Heart right ventricle (tissue), 16 donors: ENCODE data around the gene ARHGEF3. TPM values are rescaled to one million over a fixed set of nuclear protein-coding genes. Genes with fewer than 3 reads are reported as not detected.

Experiments used
- ATAC-seq, 8 donors: fragments of 200-7000 bp; cut with Tn5 transposase; one replicate each; pipeline ENCODE4 v1.9.1; 2020; ENCODE audit warnings: mild to moderate bottlenecking in 8 of 8, moderate library complexity in 8 of 8, moderate number of reproducible peaks in 1 of 8
- DNase-seq, 2 donors: peaks; one replicate each; pipeline ENCODE4 v3.0.0-alpha.2; 2020
- H3K27ac ChIP-seq, 10 donors: fragments of 200-600 bp; sonication (generic) in 2 of 10; one replicate each; pipeline versions ENCODE4 v1.5.0 to v1.8.0; 2020 to 2022; ENCODE audit warnings: mild to moderate bottlenecking in 3 of 10
- H3K27me3 ChIP-seq, 7 donors: fragments of 200-600 bp; one replicate each; pipeline ENCODE4 v1.8.0; 2021 to 2022; ENCODE audit warnings: mild to moderate bottlenecking in 2 of 7
- H3K36me3 ChIP-seq, 9 donors: fragments of 200-600 bp; sonication (generic) in 1 of 9; one replicate each; pipeline versions ENCODE4 v1.5.0 to v1.8.0; 2020 to 2022; ENCODE audit warnings: mild to moderate bottlenecking in 2 of 9
- H3K4me1 ChIP-seq, 9 donors: fragments of 200-600 bp; sonication (generic) in 1 of 9; one replicate each; pipeline versions ENCODE4 v1.5.0 to v1.8.0; 2020 to 2022; ENCODE audit warnings: mild to moderate bottlenecking in 4 of 9
- H3K4me3 ChIP-seq, 10 donors: fragments of 200-600 bp; sonication (generic) in 2 of 10; one replicate each; pipeline versions ENCODE4 v1.5.0 to v1.8.0; 2020 to 2022; ENCODE audit warnings: mild to moderate bottlenecking in 7 of 10, moderate library complexity in 2 of 10
- H3K9me3 ChIP-seq, 11 donors: fragments of 200-600 bp in 10 of 11; sonication (generic) in 2 of 11; one replicate each; pipeline versions ENCODE4 v1.5.0 to v1.8.0; 2013 to 2022; ENCODE audit warnings: mild to moderate bottlenecking in 2 of 11, control low read depth in 1 of 11, moderate library complexity in 1 of 11
- WGBS, 2 donors: extraction: QIAGEN DNeasy Blood & Tissue Kit; methylation state at CpG; one replicate each; pipeline ENCODE4 v1.1.7; 2013; ENCODE audit warnings: inconsistent platforms in 1 of 2; 5-methylcytosine and 5-hydroxymethylcytosine counted together
- intact Hi-C, 10 donors: fragments of 100-400 bp; cut with DNase I; formaldehyde crosslinking; loops; one replicate each; pipeline versions ENCODE4 v1.11.1 to v1.14.2; 2022
- polyA plus RNA-seq, 2 donors: library from polyadenylated mRNA; stranded (reverse); fragments of 200-250 nt; gene quantifications; one replicate each; pipeline ENCODE4 v1.2.3, GENCODE V29; 2013
- total RNA-seq, 10 donors: library from RNA; stranded (reverse); fragmentation: NEBNext Ultra II Directional in 3 of 10; extraction: Animal tissue kit (Norgen Biotek cat#: 25700) in 3 of 10; gene quantifications; one replicate each; pipeline versions ENCODE4 v1.2.1 to v1.2.4, GENCODE V29; 2021 to 2023
- TF ChIP-seq, protein P1 (sequence below), 9 donors: fragments of 200-600 bp; sonication (generic) in 2 of 9; IDR thresholded peaks; one replicate each; pipeline versions ENCODE4 v1.5.0 to v1.8.0; 2021 to 2022; ENCODE audit warnings: antibody characterized with exemption in 9 of 9, mild to moderate bottlenecking in 5 of 9, moderate library complexity in 1 of 9
- donor health status: Arrhythmogenic right ventricular cardiomyopathy.
- donor health status: ischemic (EF 13 %, LVEDD 7.1; RV severe dilation, severe dysfunction).
- donor health status: healthy with polysubstance abuse.
- donor health status: DM: no; HTN: yes; CAD: no.
- donor health status: DM: no; HTN: no; CAD: no.
- donor health status: ischemic (EF 25% LVEDD 6.9; RV normal size, moderate dysfunction).
- donor health status: ischemic (EF 25% LVEDD 5.7; RV mildly dilated, moderate dysfunction).
- donor health status: healthy.
- donor health status: DM: yes; HTN: yes; CAD: no.
- donor health status: Ischemic cardiomyopathy.
- donor health status: ischemic (EF 35%, LVEDD 5.7; RV mildly dilated, moderate dysfunction).
- donor health status: nonischemic (EF 11% LVEDD 7.7; RV severe dilation, severe dysfunction).
- donor health status: DM: yes; HTN: yes; CAD: no.
- donor health status: PGD.
- donor health status: ischemic (EF 29% LVEDD 5.4; RV normal size, mild dysfunction).
- donor health status: nonischemic (EF 23%, LVEDD 6.1; RV moderate dilation, normal function).

The ARHGEF3 gene
- total and polyA plus RNA-seq, 12 donors: 6.6 to 26.1 (median 17.0) TPM

DNA sequence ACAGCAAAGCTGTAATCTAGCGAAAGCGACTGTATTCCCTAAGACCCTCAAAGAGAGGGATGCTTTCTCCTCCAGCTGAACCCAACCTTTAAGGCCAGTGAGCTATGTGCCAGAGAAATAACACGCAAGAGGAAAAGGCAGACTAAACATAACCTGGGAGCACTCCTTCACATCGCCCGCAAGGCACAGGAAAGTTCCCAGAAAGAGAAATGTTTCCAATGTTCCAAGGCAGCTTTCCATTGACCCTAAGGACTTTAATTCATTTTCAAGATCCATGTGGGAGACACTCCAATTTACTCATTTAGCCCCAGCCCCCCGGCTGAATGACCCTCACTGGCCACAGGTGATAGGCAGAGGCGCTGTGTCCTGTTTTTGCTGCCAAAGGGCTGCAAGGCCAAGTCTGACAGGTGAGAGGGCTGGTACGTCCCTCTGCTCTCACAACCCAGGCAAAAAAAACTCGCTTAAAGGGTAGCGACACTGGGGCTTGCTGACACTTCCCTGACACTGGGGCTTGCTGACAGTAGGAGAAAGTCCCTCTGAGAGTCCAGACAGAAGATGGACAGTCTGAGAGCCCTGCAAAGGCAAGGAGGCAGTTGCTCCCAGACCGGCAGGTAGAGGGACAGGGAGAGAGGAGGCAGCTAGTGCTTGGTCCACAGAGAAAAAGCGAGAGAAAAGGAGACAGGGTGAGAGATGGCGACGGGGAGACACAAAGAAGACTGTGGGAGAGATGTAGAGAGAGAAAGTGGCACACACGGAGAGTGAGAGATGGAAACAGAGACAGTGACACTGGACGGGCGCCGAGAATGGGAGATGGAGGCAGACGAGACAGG lies 702 bp downstream of the ARHGEF3 start:
- Histone ChIP-seq H3K36me3 (no peaks in the 10 kb centered on the region), H3K4me3 (peak overlapping the region; percentile 71 to 94 (median 86)), H3K27ac (peak overlapping the region in 9 of 10 donors; percentile 36 to 84 (median 79)), H3K4me1 (peaks cover 0 to 60% (median 50%) of the 10 kb centered on the region in 9 donors), H3K9me3 (no peaks in the 10 kb centered on the region), H3K27me3 (no peaks in the 10 kb centered on the region)
- intact Hi-C loops: loop anchor here (2.0 to 10.0 kb wide), 14 partner anchors 56 to 188 kb away; no protein-coding TSS in a partner anchor
- peak; percentile 12 to 49 (median 26) for ATAC-seq
- DNase-seq: no peak
- TF ChIP-seq, protein P1, sequence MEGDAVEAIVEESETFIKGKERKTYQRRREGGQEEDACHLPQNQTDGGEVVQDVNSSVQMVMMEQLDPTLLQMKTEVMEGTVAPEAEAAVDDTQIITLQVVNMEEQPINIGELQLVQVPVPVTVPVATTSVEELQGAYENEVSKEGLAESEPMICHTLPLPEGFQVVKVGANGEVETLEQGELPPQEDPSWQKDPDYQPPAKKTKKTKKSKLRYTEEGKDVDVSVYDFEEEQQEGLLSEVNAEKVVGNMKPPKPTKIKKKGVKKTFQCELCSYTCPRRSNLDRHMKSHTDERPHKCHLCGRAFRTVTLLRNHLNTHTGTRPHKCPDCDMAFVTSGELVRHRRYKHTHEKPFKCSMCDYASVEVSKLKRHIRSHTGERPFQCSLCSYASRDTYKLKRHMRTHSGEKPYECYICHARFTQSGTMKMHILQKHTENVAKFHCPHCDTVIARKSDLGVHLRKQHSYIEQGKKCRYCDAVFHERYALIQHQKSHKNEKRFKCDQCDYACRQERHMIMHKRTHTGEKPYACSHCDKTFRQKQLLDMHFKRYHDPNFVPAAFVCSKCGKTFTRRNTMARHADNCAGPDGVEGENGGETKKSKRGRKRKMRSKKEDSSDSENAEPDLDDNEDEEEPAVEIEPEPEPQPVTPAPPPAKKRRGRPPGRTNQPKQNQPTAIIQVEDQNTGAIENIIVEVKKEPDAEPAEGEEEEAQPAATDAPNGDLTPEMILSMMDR (IDR thresholded peaks at IDR 0.05): no peak
- 21 to 26% methylated on average over 19 of the region's 19 CpGs for WGBS, 2 donors

GRCh38 chr3:56800130-56800831 lies 1.5 kb downstream of the ARHGEF3 start:
- ATAC-seq (peak in 7 of 8 donors; percentile 2 to 22 (median 13)), DNase-seq (no peak)
- Histone ChIP-seq H3K4me3 (peak overlapping the region; percentile 71 to 94 (median 86)), H3K4me1 (peaks cover 0 to 68% (median 58%) of the 10 kb centered on the region in 9 donors), H3K27me3 (no peaks in the 10 kb centered on the region), H3K36me3 (no peaks in the 10 kb centered on the region), H3K9me3 (no peaks in the 10 kb centered on the region), H3K27ac (peak overlapping the region in 8 of 10 donors; percentile 60 to 84 (median 79))
- intact Hi-C loops: loop anchor here (2.0 to 10.0 kb wide), 14 partner anchors 55 to 189 kb away; no protein-coding TSS in a partner anchor
- TF ChIP-seq, protein P1 (IDR thresholded peaks at IDR 0.05): no peak
- WGBS, 2 donors: 42 to 45% methylated on average over 10 of the region's 10 CpGs

DNA sequence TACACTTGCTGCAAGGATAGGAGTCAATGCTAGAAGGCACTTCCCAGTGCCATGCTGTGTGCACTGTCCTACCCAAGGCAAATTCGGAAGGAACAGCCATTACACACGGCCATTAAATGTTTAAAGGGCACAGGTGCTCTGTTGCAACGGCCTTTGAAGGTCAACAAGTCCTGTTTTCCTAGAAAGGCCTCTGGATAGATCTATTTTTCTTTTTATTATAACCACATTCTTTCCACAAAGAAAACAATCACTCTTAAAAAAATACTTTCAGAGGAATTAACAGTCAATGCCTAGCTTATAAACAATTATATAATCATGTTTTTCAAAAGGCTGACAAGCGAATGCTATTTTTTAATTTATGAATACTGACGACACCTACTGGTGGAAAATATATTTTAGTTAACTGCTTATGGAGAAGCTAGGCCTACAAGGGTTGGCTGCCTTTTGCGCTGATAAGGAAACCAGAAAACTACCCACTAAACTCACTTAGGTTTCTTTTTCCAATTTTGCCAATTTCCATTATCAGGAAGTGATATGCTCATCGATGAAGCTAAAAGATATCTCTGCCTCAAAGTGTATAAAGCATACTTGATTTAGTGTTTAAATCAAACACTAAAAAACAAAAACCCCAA lies 2.4 kb downstream of the ARHGEF3 start:
- TF ChIP-seq, protein P1 (IDR thresholded peaks at IDR 0.05): peak; percentile 51 to 82 (median 69)
- H3K36me3 ChIP-seq: no peaks in the 10 kb centered on the region
- peak overlapping the region; percentile 11 to 94 (median 86) for H3K4me3 ChIP-seq
- ATAC-seq: peak in 5 of 8 donors; percentile 19 to 51 (median 49)
- no peak for DNase-seq
- H3K9me3 ChIP-seq: no peaks in the 10 kb centered on the region
- H3K27ac ChIP-seq: peak overlapping the region; percentile 27 to 84 (median 79)
- peaks cover 3 to 76% (median 63%) of the 10 kb centered on the region in 9 donors for H3K4me1 ChIP-seq
- WGBS, 2 donors: 12% methylated on average over 7 of the region's 7 CpGs
- intact Hi-C loops: loop anchor here in 5 of 10 donors (1.0 to 5.0 kb wide), 5 partner anchors 42 to 97 kb away; no protein-coding TSS in a partner anchor
- H3K27me3 ChIP-seq: no peaks in the 10 kb centered on the region

GRCh38 chr3:56796996-56797395 lies 4.8 kb downstream of the ARHGEF3 start:
- H3K4me3 ChIP-seq: no peak overlapping the region
- intact Hi-C loops: loop anchor here in 3 of 10 donors (5.0 kb wide), 2 partner anchors 40 to 45 kb away; no protein-coding TSS in a partner anchor
- no peaks in the 10 kb centered on the region for H3K27me3 ChIP-seq
- DNase-seq (no peak), ATAC-seq (no peak)
- peak overlapping the region in 3 of 10 donors; percentile 23 to 84 (median 36) for H3K27ac ChIP-seq
- WGBS, 2 donors: 91 to 93% methylated on average over 4 of the region's 4 CpGs
- TF ChIP-seq, protein P1 (IDR thresholded peaks at IDR 0.05): no peak
- no peaks in the 10 kb centered on the region for H3K9me3 ChIP-seq
- peaks cover 3 to 84% (median 67%) of the 10 kb centered on the region in 9 donors for H3K4me1 ChIP-seq
- no peaks in the 10 kb centered on the region for H3K36me3 ChIP-seq
